ENCODE results near the gene PRPH. TPM values are rescaled to one million over a fixed set of nuclear protein-coding genes. Genes with fewer than 3 reads are reported as not detected.

Gene PRPH
- total and polyA plus RNA-seq, 9 of the 15 experiments (the other 6 are each of a cell fraction or from before 2014, with no cell fraction given), result 0.27 to 1.9 (median 1.3) TPM; not detected in 1

- TF ChIP-seq ZNF165 (CRISPR knock-in tag; IDR thresholded peaks at IDR 0.05; ENCODE audit: borderline replicate concordance) (no peak), RFX1 (IDR thresholded peaks at IDR 0.05) (no peak), ATF1 (CRISPR knock-in tag; IDR thresholded peaks at IDR 0.05) (no peak; the same call in 1 of the 2 replicates), ATF1 (tag; IDR thresholded peaks at IDR 0.05) (peak; percentile 57; the same call in 1 of the 2 replicates), ZNF696 (CRISPR knock-in tag; conservative IDR thresholded peaks at IDR 0.05) (no peak), MBD2 (IDR thresholded peaks at IDR 0.05; ENCODE audit: borderline replicate concordance, low read depth) (no peak), ETV1 (tag; conservative IDR thresholded peaks at IDR 0.05; ENCODE audit: low read depth) (peak; percentile 35; the same call in 1 of the 2 replicates), ELK3 (CRISPR knock-in tag; IDR thresholded peaks at IDR 0.05) (no peak), ZKSCAN1 (IDR thresholded peaks at IDR 0.05; ENCODE audit: low read depth, low read length) (0 out of 2 replicates have a peak, but pooled peaks have one; percentile 41), SMARCA4 (IDR thresholded peaks at IDR 0.05) (no peak; the same call in 1 of the 2 replicates), TEAD1 (CRISPR knock-in tag; IDR thresholded peaks at IDR 0.05) (no peak), ZNF318 (IDR thresholded peaks at IDR 0.05; ENCODE audit: borderline replicate concordance in 1 of 2, low read depth in 1 of 2) (no peak), HSF4 (CRISPR knock-in tag; IDR thresholded peaks at IDR 0.05; ENCODE audit: borderline replicate concordance) (no peak), SUPT5H (IDR thresholded peaks at IDR 0.05) (no peak), ZBTB7A (IDR thresholded peaks at IDR 0.05; ENCODE audit: borderline replicate concordance, control insufficient read depth, low read depth, low read length) (peak; percentile 91; the same call in 1 of the 2 replicates), KLF1 (tag; IDR thresholded peaks at IDR 0.05) (no peak), IRF2 (CRISPR knock-in tag; IDR thresholded peaks at IDR 0.05) (no peak), TFE3 (CRISPR knock-in tag; IDR thresholded peaks at IDR 0.05) (no peak)
Observed at GRCh38 chr12:49342066-49342913, 47.3 kb downstream of the PRPH start (continued).

All from K562 (cell line).